GM21515 (cell line): Measurements from ENCODE around the gene PITPNB.

ENCODE experiments used
- ATAC-seq: cut with Tn5 transposase; IDR thresholded peaks from one replicate; pipeline ENCODE4 v1.9.1; 2021; ENCODE audit not compliant: unreplicated experiment

PITPNB gene

DNA sequence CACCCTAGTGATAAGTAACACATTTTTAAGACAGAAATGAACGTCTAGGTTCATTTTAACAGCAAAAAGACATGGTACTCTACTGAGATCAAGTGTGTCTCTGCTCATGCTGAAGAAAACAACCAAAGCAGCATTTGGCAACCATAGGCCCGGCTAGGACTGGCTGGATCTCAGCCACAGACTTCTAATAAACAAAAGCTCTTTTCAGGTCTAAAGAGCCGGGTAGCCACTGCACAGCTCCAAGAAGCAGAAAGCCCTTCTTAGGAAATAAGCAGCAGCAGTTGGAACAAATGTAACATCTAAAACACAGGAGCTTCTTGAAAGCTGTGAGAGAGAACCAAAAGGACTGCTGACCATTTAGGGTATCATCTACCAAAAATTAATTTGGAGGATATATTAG, 37.6 kb downstream of the PITPNB start:
- ATAC-seq, result no peak

DNA sequence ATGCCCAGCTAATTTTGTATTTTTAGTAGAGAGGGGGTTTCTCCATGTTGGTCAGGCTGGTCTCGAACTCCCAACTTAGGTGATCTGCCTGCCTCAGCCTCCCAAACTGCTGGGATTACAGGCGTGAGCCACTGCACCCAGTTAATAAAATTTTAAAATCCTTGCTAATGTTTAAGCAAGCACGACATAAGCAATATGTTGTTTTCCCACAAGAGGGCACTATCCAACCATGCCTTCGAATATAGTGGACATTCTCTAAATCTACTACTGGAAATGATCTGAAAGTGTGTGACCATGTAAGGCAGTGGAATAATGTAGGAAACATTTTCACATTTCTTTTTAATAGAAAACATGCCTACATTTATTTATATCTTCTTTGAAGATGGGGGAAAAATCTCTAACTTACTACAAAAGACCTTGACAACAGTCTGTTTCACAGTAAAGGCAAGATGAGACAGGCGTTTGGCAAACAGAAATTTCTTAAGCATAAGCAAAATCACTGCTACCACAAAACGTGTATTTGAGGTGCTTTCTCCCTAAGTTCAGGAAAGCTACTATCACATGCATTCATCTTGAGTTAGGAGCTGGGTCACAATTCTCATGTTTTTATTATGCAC, 38.2 kb downstream of the PITPNB start:
- ATAC-seq, result no peak

DNA sequence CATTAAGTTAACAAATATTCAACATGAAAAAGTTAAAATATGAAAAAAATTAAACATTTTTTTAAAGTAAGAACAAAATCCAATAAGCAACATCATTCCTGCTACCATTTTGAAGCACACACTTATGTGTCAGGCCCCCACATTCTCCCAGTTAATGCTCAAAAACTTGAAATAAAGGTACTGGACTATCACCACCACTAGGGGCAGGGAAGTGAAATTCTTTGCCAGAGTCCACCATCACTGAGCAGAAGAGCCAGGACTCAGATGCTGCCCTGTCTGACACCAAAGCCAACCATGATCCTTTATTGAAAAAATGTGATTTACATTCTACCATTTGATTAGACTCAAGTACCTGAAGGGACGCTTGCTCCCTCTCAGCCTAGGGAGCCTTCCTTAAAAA, 39.1 kb downstream of the PITPNB start:
- no peak for ATAC-seq

DNA sequence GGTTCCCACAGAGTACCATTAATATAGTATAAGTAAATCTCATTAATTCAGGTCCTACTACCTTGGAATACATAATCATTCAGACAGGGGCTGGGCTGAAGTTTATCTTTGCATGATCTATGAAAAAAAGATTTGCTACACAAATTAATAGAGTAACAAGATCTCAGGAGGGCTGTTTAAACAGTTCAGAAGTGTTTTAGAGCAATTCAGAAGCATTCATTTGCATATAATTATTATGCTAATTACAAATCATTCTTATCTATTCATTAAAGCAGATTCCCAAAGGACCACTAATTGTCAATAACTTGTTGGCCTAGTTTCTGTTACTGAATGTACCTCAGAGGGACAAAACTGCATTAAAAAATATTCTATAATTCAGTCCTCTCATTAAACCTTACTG, 40.5 kb downstream of the PITPNB start:
- ATAC-seq, result no peak

DNA sequence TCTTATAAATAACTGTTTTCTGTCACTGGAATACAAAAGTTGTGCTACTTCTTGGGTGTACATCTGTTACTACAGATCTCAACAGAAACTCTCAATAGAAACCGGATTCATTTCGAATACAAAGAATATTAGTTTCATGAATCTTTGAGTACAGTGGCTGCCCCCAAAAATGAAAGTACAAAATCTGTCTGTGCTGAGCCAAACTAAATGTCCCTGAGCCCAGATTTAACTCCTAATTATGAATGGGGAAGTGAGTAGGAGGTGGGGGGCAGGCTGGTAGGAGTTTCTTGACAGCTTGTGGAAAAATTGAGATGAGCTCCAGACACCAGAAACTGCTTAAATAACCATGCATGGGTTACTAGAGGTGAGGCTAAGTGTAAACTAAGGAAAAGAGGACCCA, 41.6 kb downstream of the PITPNB start:
- no peak for ATAC-seq

DNA sequence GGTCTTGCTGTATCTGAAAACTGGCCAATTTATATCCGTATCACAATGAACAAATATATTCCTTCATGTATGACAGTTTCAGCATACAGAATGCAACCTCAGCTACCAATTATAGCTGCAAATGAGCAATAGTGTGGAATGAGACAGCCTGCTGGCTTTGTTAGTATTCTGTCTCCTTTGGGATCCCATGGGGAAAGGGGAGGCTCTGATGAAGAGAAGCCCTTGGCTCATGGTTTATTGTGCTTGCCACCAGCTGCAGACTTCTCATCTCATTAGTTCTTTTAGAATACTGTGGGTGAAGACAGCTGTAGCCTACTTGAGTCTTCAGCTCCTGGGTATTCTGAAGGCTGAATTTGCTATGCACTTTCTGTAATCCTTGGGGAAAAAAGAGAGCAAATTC, 42.4 kb downstream of the PITPNB start:
- no peak for ATAC-seq

DNA sequence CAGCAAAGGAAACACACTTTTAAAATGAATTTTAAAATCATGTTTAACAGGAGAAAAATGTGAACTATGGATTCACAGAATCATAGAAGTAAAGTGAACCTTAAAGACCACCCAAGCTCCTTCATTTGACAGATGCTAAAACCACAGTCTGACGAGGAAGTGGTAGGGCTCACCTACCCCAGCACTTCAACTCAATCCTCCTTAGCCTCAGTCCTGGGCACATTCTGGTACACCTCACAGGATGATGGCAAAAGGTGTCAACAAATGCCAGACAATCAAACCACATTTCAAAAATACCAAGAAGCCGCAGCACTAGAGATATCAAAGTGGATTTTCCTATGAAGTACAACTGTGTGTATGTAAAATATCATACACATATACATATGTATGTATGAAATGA, 43.1 kb downstream of the PITPNB start:
- no peak for ATAC-seq

DNA sequence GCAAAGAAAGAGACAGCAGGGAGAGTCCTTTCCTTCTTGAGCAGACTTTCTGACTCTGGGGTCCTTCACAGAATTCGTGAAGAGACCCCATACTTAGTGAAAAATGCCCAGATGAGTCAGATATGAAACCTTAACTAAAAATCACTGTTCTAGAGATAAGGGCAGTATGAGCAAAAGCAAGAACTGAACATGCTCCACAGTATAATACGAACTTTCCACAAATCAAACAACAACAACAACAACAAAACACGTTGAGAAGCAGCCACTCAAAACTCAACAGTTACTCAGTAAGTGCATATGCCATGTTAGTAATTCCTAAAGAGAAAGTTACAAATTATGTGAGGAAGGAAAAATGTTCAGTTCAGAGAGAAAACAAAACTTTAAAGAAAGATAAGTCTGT, 44.3 kb downstream of the PITPNB start:
- no peak for ATAC-seq

DNA sequence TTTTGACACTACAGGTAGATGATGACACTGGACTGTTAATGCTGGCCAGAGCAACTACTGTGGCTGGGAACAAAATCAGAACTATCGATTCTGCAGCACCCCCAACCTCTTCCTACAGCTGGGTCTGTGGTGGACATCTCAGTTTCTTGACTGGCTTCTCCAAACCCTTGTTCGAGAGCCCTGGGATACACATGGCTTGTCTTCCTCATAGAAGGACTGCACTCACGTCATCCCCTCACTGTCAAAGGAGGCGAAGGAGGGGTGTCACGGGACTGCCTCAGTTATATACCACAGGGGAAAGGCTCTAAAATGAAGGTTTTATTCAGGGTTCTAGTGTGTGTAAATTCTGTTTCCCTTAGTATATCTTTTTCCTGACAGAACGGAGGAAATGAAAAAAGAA, 44.9 kb downstream of the PITPNB start:
- ATAC-seq, result no peak

DNA sequence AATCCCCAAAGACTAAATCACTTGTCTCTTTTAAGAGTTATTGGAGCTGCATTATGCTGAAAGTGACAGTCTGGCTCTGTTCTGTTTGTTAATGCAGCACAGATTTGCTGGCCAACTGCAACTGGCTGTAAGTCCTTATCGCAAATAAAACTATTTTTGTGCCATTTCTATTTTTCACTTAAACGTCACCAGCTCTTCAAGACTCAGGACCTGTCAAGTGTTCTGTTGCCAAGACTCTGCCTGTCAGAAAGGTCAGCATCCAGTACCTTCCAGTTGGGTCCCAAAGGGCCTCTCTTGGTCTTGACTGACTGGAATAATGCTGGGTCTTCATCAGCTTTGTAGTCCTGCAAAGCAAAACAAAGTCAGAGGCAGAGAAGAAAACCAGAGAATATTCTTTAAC, 45.6 kb downstream of the PITPNB start:
- no peak for ATAC-seq

DNA sequence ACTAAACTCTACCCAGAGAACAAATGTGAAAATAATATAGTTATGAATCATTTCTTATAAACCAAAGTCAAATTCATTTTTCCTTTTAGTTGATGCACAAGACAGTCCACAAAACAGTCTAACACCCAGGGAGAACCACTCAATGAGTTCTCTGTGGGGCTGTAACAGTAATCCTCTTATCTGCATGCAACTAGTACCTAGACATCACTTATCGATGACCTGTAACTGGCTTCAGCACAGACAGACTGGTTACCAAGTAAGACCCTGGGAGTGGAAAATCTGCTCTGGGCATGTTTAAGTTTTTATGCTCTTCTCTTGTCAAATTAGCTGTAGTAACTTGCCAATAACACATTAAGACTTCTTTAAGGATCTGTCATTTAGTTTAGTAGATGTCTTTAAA, 46.6 kb downstream of the PITPNB start:
- no peak for ATAC-seq

DNA sequence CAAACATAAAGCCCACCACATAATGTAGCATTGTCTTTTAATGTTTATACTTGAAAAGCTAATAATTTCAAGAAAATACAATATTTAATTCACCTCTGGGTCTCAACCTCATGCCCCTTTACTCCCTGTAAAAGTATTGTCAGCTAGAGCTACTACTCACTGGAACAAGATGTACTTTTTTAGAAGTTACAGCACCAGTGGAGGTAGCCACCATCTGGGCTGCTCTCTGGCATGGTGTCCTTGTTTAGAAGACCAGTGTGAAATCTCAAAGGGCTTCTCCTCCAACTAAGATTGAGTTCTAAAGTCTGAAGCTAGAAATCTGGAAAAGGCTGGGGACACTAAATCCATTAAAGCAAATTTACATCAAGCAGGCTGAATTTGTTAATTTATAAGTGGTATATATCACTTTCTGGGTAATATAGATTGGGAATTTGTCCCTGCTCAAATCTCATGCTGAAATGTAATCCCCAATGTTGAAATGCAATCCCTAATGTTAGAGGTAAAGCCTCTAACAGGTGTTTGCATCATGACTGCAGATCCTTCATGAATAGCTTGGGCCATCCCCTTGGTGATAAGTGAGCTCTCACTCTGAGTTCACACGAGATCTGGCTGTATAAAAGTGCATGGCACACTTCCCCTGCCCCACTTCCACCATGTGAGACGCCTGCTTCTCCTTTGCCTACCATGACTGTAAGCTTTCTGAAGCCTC, 47.6 kb downstream of the PITPNB start:
- ATAC-seq, result no peak

DNA sequence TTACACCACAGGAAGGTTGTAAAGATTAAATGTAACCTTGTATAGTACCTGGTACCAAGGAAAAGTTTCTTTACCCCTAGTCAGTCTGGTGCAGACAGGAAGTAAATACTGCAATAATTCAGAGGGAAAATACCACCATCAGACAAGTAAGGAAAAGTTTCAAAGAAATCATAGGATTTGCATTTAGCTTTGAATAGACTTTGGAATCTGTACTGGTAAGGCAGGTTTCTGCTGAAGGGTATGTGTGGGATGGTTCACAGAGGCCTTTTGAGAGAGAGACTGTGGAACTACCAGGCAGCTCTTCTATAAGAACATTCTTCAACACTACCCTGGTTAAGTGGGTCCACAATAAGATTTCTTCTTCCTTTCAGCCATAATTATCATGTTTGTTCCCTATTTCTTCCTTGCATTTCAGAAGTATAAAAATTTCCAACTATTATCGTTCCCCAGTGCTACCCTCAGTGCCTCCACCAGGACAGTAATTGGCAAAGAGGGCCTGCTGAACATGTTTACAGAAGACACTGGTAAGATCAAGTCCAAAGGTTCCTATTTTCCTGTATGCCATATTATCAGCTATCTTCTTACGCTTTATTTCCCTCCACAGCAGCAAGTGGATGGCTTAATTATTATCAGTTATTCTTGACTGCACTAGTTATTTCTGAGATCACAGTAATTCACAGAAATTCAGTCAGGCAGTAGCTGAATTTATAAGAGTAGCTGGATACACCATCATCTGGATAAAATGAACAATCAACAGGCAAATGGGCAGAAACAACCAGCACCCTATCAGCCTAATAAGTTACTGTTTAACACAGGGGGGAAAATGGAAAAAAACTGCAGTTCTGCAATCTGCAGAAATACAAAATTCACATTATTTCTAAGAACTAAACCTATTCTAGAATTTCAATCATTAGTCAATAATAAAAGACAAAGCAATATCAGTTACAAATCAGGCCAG, 48.5 kb downstream of the PITPNB start:
- ATAC-seq, result no peak

DNA sequence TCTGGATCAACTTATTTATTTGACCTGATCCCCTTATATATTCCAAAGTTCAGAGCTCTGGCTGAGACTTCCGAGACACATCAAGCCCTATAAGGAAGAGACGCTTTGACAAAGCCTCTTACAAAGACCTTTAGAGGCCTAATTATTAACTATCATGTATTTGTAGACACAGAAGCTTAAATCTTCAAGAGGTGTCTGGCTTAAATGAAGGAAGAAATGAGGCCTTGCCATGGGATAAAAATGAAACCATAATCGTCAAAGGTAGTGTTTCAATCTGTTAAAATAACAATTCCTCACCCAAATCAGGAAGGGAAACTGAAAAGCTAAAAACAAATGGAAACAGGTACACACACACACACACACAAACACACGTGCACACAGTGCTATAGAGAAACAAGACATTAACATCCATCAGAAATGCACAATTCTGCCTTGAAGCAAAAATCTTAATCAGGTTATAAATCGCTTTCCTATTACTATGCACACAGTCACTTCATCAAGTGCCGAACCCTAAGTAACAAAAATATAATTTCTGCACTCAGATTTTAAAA, 50.2 kb downstream of the PITPNB start:
- no peak for ATAC-seq

DNA sequence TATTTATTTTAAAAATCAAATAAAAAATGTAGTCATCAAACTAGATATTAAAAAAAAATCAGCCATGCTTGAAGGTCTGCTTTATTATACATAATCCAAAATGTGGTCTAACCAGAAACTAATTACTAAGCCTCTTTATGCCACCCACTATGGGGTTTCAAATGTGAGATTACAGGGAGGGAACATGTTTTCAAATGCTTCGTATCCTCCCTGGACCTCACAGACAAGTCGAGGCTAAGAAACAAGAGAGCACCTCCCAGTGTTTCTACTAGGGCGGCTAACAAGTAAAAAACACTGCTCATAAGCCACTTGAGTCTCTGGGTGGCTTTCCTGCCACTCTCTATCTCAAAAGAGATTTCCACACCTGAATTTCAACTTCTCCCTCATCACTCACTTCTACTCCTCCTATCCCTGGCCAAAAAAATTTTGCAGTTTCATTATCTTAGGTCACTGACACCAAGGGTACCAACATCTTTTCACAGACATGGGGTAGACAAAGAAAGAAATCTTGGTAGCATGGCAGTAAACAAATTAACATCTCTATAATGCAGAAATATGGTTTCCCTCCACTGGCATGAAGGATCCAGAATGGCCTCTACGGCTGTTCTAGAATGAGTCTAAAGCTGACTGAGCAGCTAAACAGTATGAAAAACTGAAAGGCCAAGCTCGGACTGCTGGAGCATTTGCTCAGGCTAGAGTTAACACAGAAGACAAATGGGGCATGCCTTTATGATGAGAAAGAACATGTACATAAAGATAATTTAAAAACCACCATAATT, 50.9 kb downstream of the PITPNB start:
- ATAC-seq, result no peak

DNA sequence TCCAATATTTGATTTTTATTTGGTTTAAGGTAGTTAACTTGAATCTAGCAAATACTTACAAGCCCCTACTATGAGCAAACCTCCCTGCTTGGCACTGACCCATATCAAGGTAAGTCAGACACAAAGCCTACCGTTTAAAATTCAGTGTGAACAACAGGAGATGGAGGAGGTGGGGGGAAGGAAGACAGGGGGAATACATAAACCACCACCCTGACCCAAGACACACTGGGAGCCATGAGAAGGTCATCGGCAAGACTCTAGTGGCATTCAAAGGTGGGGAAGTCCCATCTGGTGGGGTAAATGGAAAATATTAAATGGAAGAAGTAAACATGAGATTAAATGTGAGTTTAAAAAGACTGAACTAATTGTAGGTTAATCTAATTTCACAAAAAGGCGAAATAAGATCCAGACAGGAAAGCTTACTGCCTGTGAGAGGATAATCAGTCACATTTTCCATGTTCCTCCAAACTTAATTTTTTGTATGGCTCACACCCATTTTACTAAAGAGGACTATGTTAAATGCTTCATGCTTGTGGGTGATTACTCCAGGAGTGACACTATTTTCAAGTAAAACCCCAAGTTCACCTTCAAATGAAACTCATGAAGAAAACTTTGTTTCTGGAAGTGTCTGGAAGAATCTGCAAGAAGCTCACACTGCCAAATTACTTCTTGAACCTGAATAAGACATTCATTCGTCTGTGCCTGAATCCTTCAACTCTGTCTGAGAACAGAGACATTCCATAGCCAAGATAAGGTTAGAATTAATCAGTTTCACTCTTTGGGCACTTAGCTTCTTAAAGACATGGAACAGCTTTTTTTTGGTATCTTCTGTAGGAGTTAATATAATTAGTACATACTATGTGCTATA, 51.7 kb downstream of the PITPNB start:
- no peak for ATAC-seq

DNA sequence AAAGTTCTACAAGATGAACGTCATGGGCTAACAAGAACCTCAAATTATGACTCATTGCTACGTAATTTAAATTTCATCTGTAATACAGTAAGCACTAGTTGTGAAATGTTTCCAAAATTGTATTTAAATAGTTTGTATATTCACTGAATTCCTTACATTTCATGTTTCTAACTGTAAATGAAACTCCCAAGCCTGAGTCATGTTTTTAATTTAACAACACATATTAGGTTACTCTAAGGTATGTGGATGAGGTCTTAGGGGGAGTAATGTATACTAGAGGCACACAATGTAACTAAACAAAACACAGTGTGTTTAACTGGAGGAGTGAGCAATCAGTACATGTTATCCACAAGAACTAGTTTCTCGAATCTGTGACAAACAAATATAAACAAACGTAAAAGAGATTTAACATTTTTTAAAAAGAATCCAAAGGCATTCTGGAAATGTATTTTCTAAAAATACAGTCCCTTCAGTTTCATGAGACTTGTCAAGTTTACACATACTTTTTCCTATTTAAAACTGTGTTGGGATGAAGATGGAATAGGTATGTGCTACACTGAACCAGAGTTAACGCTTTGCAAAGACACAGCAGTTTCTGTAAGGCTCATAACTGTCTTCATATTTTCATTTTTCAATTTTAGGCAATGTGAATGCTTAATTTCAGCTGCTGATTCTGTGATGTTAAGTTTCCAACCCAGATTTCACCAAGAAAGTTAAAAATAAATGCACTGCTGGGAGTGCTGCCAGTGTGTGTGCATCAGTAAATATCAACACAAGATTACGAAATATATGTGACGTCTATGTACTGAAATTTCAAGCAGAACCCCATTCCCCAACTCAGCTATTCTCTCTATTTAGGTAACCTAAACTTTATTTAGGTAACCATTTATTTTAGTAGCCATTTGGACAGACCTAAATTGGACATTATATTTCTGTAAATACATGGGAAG, 52.6 kb downstream of the PITPNB start:
- ATAC-seq, result no peak

DNA sequence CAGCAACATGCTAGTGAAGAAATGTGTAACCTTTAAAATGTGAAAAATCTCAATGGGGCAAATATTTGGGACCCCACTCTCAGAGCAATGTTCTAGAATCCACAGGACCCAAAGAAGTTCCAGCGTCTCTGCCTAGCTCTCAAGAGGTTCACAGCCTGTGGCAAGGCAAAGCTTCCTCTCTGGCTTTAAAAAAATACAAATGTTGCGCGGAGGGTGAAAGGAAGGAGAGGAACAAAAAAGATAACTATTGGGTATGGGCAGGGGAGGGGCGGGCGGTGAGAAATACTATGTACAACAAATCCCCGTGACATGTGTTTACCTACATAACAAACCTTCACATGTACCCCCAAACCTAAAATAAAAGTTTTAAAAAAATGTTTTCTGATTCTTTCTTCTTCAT, 53.6 kb downstream of the PITPNB start:
- no peak for ATAC-seq

DNA sequence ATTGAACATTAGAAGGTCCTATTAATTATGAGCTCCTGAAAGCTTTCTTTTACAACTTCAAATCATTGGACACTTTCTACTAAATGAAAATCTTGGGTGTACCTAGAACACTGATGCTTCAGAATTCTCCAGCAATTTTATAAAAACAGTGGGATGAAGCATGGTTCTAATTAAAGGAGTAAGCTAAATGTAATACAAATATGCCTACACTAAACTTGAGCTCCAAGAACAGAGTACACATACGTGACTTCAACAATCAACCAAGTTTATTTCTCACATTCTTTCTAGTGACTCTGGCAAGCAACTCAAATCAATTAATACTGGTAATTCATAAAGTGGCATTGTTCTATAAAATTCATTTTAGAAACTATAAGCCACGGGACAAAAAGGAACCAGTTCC, 55.5 kb downstream of the PITPNB start:
- ATAC-seq, result no peak
